Measurements from ENCODE around the gene STX18. TPM values are rescaled to one million over a fixed set of nuclear protein-coding genes. Genes with fewer than 3 reads are reported as not detected.
A peak's percentile ranks its signal among the peaks of the same experiment; 100 is the strongest.

Gene STX18
- total RNA-seq, 1 experiment from 2014 or later = 20.9 TPM

GRCh38 chr4:4443821-4444220 lies 98.0 kb downstream of the STX18 start:
- H3K4me1 Mint-ChIP-seq = peaks cover 7 to 9% of the 10 kb centered on the region in 2 experiments; a peak in 3 of 4 replicates
- no peak overlapping the region for H4K5ac ChIP-seq (ENCODE audit: insufficient read length, low read depth, low read length)
- no peaks in the 10 kb centered on the region for H3K79me1 ChIP-seq (ENCODE audit: insufficient read depth, low read depth, low read length, poor library complexity, severe bottlenecking)
- no peak overlapping the region for H3K4me3 Mint-ChIP-seq
- H2AFZ ChIP-seq (ENCODE audit: low read length) = no peak overlapping the region
- H3K56ac ChIP-seq (ENCODE audit: insufficient read length, low read depth, low read length) = no peak overlapping the region
- no peak overlapping the region for H4K91ac ChIP-seq (ENCODE audit: insufficient read length, low read depth, low read length)
- no peak overlapping the region for H2BK12ac ChIP-seq (ENCODE audit: insufficient read length, low read depth, low read length)
- H3K14ac ChIP-seq (ENCODE audit: insufficient read depth, low read length) = no peak overlapping the region
- no peaks in the 10 kb centered on the region for H3K27me3 Mint-ChIP-seq (ENCODE audit: low read depth)
- no peak overlapping the region for H2BK20ac ChIP-seq (ENCODE audit: low read depth, low read length, poor library complexity, severe bottlenecking)
- no peak overlapping the region for H3K23ac ChIP-seq (ENCODE audit: insufficient read length, low read depth, low read length)
- no peak overlapping the region for H3T11ph ChIP-seq (ENCODE audit: low read length)
- peaks cover 2% of the 10 kb centered on the region; the same call in 1 of the 2 replicates for H3K4me1 ChIP-seq (ENCODE audit: insufficient read depth, low read length)
- H3K27me3 ChIP-seq (ENCODE audit: insufficient read depth, low read length) = no peaks in the 10 kb centered on the region
- no CpG with 5 or more reads among the region's 2 CpGs for WGBS (ENCODE audit: extremely low coverage, insufficient read length, low lambda C conversion rate)
- H3K27ac ChIP-seq (ENCODE audit: insufficient read length, low read depth, low read length) = no peak overlapping the region
- H3K4ac ChIP-seq (ENCODE audit: low read depth, low read length) = no peak overlapping the region
- no peaks in the 10 kb centered on the region for H3K9me3 ChIP-seq (ENCODE audit: control insufficient read depth, low read depth, low read length)
- H2BK120ac ChIP-seq (ENCODE audit: low read depth, low read length, poor library complexity, severe bottlenecking) = no peak overlapping the region
- no peaks in the 10 kb centered on the region for H4K20me1 ChIP-seq (ENCODE audit: control insufficient read depth, insufficient read depth, insufficient read length)
- no peak overlapping the region for H2BK5ac ChIP-seq (ENCODE audit: insufficient read length, low read length)
- peaks cover 0 to 1% (median 0%) of the 10 kb centered on the region in 3 experiments; a peak in 2 of 7 replicates for H3K36me3 Mint-ChIP-seq (ENCODE audit: insufficient read depth in 1 of 3, low read depth in 3 of 3)
- no peaks in the 10 kb centered on the region for H3K23me2 ChIP-seq (ENCODE audit: insufficient read length, low read depth, low read length, poor library complexity, severe bottlenecking)
- no peak overlapping the region for H2AK5ac ChIP-seq (ENCODE audit: insufficient read length, low read length)
- H3K79me2 ChIP-seq (ENCODE audit: insufficient read depth, low read length) = no peaks in the 10 kb centered on the region
- H3K18ac ChIP-seq (ENCODE audit: insufficient read length, low read depth, low read length) = no peak overlapping the region
- no peak overlapping the region for H3K9ac ChIP-seq (ENCODE audit: extremely low read depth, insufficient read length, low read length)
- H3K4me2 ChIP-seq (ENCODE audit: insufficient read depth, insufficient read length, low read length) = no peak overlapping the region
- H4K8ac ChIP-seq (replicated peaks; ENCODE audit: insufficient read length, low read depth, low read length) = no peak overlapping the region
- H3K27ac Mint-ChIP-seq = peak overlapping the region in 2 of 3 experiments; percentile 14 to 72; a peak in 3 of 7 replicates
- H3K9me3 Mint-ChIP-seq = no peaks in the 10 kb centered on the region; a peak in 2 of 5 replicates
- no peak overlapping the region for H2BK15ac ChIP-seq (ENCODE audit: low read depth, low read length)
- DNase-seq = no peak
- TF ChIP-seq CTCF (conservative IDR thresholded peaks at IDR 0.05) = no peak
